ENCODE results near the gene MYO1C. TPM values are rescaled to one million over a fixed set of nuclear protein-coding genes. Genes with fewer than 3 reads are reported as not detected.

The MYO1C gene
- total RNA-seq, 1 experiment from 2014 or later: 227 TPM

DNA sequence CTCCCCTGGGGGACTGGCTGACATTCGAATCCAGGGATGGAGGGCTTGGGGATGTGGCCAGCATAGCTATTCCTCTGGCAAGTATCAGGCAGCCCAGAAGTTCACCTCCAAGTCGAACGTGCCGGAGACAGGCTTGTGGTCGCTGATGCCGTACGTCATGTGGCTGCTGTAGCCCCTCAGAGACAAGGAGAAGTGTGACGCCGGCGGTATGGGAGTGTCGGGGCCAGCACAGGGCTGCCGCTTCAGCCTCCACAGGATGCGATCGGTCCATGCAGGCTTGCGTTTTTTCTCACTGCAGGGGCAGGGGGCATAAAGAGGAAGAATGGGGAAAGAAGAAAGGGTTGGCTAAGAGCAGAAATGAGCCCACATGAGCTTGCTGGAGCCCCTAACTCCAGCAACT is 5.3 kb upstream of the MYO1C start:
- TF ChIP-seq SRF (IDR thresholded peaks at IDR 0.05; ENCODE audit: low read depth) (no peak), EZH2phosphoT487 (IDR thresholded peaks at IDR 0.05; ENCODE audit: borderline replicate concordance) (no peak), SIN3A (IDR thresholded peaks at IDR 0.05; ENCODE audit: low read depth) (no peak), ZFX (IDR thresholded peaks at IDR 0.05) (no peak), RAD21 (IDR thresholded peaks at IDR 0.05; ENCODE audit: low read depth) (no peak), POLR2A (IDR thresholded peaks at IDR 0.05; ENCODE audit: borderline replicate concordance, extremely low read depth, insufficient read depth, insufficient read length) (no peak), EZH2 (IDR thresholded peaks at IDR 0.05) (no peak), JUND (IDR thresholded peaks at IDR 0.05) (no peak)
- no peaks in the 10 kb centered on the region for H3K27me3 ChIP-seq (ENCODE audit: insufficient read depth, low read length)
- H3K4me3 ChIP-seq (replicated peaks in 1 of 2; ENCODE audit: low read depth in 1 of 2, low read length in 2 of 2): no peak overlapping the region
- peaks cover 0 to 3% of the 10 kb centered on the region in 2 experiments; a peak in 2 of 4 replicates for H3K4me1 ChIP-seq (ENCODE audit: control insufficient read depth in 1 of 2, insufficient read depth in 2 of 2, low read length in 2 of 2)
- H3K4me2 ChIP-seq (ENCODE audit: low read length): no peak overlapping the region
- H3K9me2 ChIP-seq (ENCODE audit: insufficient read depth): no peaks in the 10 kb centered on the region
- intact Hi-C loops (cut with micrococcal nuclease): no loop called here
- H3K79me2 ChIP-seq (ENCODE audit: insufficient read depth, low read length): no peaks in the 10 kb centered on the region
- ChIA-PET POLR2A (interaction anchor here (0.7 kb wide), 1 partner anchor 12 kb away, joined by 3 read pairs; no protein-coding TSS in a partner anchor), RAD21 (ENCODE audit: low non-redundant PET in 1 of 2, low total read pairs in 2 of 2, uncharacterized antibody in 2 of 2, unreplicated experiment in 2 of 2) (interaction anchor here in 1 of 2 experiments (0.8 kb wide), 1 partner anchor 18 kb away, joined by 3 read pairs; no protein-coding TSS in a partner anchor), CTCF (interaction anchor here (1.4 kb wide), 1 partner anchor 132 kb away, joined by 3 read pairs; no protein-coding TSS in a partner anchor)
- H2AFZ ChIP-seq (ENCODE audit: low read depth, low read length, poor library complexity, severe bottlenecking): no peak overlapping the region
- no peaks in the 10 kb centered on the region for H3K36me3 ChIP-seq (ENCODE audit: control insufficient read depth in 1 of 2, insufficient read depth in 2 of 2, low read length in 2 of 2)
- no peak for ATAC-seq
- BruUV-seq (replicated peaks): no TSS peak
- H3K9me3 ChIP-seq (ENCODE audit: control insufficient read depth in 1 of 2, insufficient read depth in 1 of 2, low read depth in 1 of 2, low read length in 2 of 2): no peaks in the 10 kb centered on the region
- no peaks in the 10 kb centered on the region for H4K20me1 ChIP-seq (ENCODE audit: insufficient read depth)
- no peak overlapping the region for H3K9ac ChIP-seq (ENCODE audit: low read length)
- DNase-seq (ENCODE audit: low read depth, low spot score): no peak
- H3K27ac ChIP-seq (ENCODE audit: low read depth, low read length): no peak overlapping the region

DNA sequence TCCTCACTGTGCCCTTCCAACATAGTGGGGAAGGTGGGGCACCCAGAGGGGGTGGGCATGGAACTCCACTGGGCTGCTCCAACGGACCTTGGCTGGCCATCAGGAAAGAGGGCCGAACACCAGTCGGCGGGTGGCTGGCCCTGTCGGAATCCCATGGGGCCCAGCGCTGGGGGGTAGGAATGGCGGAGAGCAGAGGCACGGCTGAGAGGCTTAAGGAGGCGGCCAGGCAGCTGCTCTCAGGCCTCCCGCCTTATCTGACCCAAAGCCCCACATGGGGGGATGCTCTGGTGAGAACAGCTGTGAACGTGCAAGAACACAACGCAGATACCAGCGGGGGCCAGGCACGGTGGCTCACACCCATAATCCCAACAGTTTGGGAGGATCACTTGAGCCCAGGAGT is 4.4 kb upstream of the MYO1C start:
- H3K79me2 ChIP-seq (ENCODE audit: insufficient read depth, low read length): no peaks in the 10 kb centered on the region
- H3K4me2 ChIP-seq (ENCODE audit: low read length): no peak overlapping the region
- no peak overlapping the region for H3K27ac ChIP-seq (ENCODE audit: low read depth, low read length)
- no peak overlapping the region for H3K4me3 ChIP-seq (replicated peaks in 1 of 2; ENCODE audit: low read depth in 1 of 2, low read length in 2 of 2)
- RAD21 ChIA-PET (ENCODE audit: low non-redundant PET in 1 of 2, low total read pairs in 2 of 2, uncharacterized antibody in 2 of 2, unreplicated experiment in 2 of 2): no interaction called here
- no peaks in the 10 kb centered on the region for H3K9me3 ChIP-seq (ENCODE audit: control insufficient read depth in 1 of 2, insufficient read depth in 1 of 2, low read depth in 1 of 2, low read length in 2 of 2)
- intact Hi-C loops (cut with micrococcal nuclease): no loop called here
- H3K9ac ChIP-seq (ENCODE audit: low read length): no peak overlapping the region
- peaks cover 3 to 13% of the 10 kb centered on the region in 2 experiments; a peak in 3 of 4 replicates for H3K4me1 ChIP-seq (ENCODE audit: control insufficient read depth in 1 of 2, insufficient read depth in 2 of 2, low read length in 2 of 2)
- no peak overlapping the region for H2AFZ ChIP-seq (ENCODE audit: low read depth, low read length, poor library complexity, severe bottlenecking)
- no peaks in the 10 kb centered on the region for H3K9me2 ChIP-seq (ENCODE audit: insufficient read depth)
- H4K20me1 ChIP-seq (ENCODE audit: insufficient read depth): no peaks in the 10 kb centered on the region
- DNase-seq (ENCODE audit: low read depth, low spot score) (no peak), ATAC-seq (no peak)
- no peaks in the 10 kb centered on the region for H3K36me3 ChIP-seq (ENCODE audit: control insufficient read depth in 1 of 2, insufficient read depth in 2 of 2, low read length in 2 of 2)
- H3K27me3 ChIP-seq (ENCODE audit: insufficient read depth, low read length): no peaks in the 10 kb centered on the region
- POLR2A ChIA-PET: no interaction called here
- CTCF ChIA-PET: no interaction called here
- no TSS peak for BruUV-seq (replicated peaks)
- TF ChIP-seq, protein P1, sequence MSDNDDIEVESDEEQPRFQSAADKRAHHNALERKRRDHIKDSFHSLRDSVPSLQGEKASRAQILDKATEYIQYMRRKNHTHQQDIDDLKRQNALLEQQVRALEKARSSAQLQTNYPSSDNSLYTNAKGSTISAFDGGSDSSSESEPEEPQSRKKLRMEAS (IDR thresholded peaks at IDR 0.05): no peak
- TF ChIP-seq, protein P2, sequence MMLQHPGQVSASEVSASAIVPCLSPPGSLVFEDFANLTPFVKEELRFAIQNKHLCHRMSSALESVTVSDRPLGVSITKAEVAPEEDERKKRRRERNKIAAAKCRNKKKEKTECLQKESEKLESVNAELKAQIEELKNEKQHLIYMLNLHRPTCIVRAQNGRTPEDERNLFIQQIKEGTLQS (IDR thresholded peaks at IDR 0.05): no peak
- TF ChIP-seq ZBTB33 (IDR thresholded peaks at IDR 0.05; ENCODE audit: extremely low read depth, insufficient replicate concordance, low read length): no peak
- no peak for TF ChIP-seq EZH2 (IDR thresholded peaks at IDR 0.05)
- no peak for TF ChIP-seq SP1 (IDR thresholded peaks at IDR 0.05; ENCODE audit: low read depth)
- no peak for TF ChIP-seq REST (IDR thresholded peaks at IDR 0.05; ENCODE audit: low read depth)
- TF ChIP-seq JUND (IDR thresholded peaks at IDR 0.05): no peak
- no peak for TF ChIP-seq ZNF274 (IDR thresholded peaks at IDR 0.05; ENCODE audit: low read depth, low read length)
- no peak for TF ChIP-seq ELF1 (IDR thresholded peaks at IDR 0.05; ENCODE audit: borderline replicate concordance, low read depth)
- no peak for TF ChIP-seq SRF (IDR thresholded peaks at IDR 0.05; ENCODE audit: low read depth)
- TF ChIP-seq TCF7L2 (IDR thresholded peaks at IDR 0.05; ENCODE audit: borderline replicate concordance, extremely low read depth, insufficient read depth, insufficient read length): no peak

Data from HCT116 (cell line).